ENCODE measurements around the gene NAA10.

- TF ChIP-seq CTCF (conservative IDR thresholded peaks at IDR 0.05), result no peak
- no peak for TF ChIP-seq ZFX (IDR thresholded peaks at IDR 0.05)
Observed at GRCh38 chrX:153913701-153914100, 21.1 kb downstream of the NAA10 start.

Data from C4-2B (cell line).